ENCODE results near the gene LIX1L.

The LIX1L gene

DNA sequence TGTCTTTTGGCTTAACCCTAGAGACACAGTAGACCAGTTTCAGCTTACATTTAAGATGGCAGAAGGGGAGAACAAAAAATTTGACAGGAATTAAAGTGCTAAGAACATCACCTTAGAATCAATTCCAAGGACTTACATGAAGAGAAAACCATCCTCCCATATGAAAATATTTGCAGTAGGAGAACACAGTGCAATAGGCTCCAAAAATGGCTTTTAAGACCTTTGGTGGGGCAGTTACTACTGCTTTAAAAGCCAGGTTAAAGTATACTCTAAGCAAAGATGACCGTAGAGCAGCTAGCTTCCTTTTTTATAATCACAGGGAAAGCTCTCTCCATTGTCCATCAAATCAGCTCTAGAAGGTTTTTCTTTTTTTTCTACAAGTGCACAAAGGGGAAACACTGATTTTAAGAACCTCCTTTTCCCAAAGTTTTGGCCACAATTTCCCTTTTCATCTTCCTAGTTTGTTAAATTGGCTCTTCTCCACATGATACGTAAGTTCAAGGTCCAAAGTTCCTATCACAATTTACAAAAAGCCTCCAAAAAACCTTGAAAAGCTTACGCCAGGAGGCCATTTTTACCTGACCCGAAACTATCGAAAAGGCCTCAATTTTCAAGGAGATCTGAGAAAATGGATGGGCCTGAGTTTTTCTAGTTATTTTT, 35.3 kb upstream of the LIX1L start:
- Histone ChIP-seq H3K27ac (peak overlapping the region; percentile 94), H3K9me3 (no peaks in the 10 kb centered on the region), H3K4me3 (ENCODE audit: low read depth in 1 of 2, low read length in 1 of 2) (peak overlapping the region; percentile 95 to 100), H3K36me3 (peaks cover 47% of the 10 kb centered on the region), H3K4me1 (ENCODE audit: control insufficient read depth in 1 of 2, insufficient read depth in 1 of 2, low read depth in 1 of 2, low read length in 1 of 2) (peaks cover 41 to 58% of the 10 kb centered on the region in 2 experiments), H3K27me3 (no peaks in the 10 kb centered on the region)
- TF ChIP-seq, protein P1, sequence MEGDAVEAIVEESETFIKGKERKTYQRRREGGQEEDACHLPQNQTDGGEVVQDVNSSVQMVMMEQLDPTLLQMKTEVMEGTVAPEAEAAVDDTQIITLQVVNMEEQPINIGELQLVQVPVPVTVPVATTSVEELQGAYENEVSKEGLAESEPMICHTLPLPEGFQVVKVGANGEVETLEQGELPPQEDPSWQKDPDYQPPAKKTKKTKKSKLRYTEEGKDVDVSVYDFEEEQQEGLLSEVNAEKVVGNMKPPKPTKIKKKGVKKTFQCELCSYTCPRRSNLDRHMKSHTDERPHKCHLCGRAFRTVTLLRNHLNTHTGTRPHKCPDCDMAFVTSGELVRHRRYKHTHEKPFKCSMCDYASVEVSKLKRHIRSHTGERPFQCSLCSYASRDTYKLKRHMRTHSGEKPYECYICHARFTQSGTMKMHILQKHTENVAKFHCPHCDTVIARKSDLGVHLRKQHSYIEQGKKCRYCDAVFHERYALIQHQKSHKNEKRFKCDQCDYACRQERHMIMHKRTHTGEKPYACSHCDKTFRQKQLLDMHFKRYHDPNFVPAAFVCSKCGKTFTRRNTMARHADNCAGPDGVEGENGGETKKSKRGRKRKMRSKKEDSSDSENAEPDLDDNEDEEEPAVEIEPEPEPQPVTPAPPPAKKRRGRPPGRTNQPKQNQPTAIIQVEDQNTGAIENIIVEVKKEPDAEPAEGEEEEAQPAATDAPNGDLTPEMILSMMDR (IDR thresholded peaks at IDR 0.05): no peak

DNA sequence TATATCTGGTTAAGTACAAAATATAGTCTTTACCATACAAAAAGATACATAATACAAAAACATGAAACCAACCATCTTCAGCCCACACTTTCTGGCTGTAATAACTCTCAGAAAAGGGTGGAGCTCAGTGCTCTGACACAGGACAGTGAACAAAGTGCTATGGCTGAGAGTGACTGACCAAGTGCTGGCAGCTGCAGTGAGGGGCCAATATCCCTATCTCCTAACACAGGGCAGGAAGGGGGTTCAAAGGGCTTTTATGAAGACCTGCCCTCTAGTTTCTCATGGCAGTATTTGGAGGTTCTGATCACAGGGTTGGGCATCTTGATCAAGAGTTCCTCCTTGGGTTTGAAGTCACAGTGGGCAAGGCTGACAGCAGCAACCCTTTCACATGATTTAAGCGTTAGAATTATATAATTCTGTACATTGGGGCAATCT, 34.7 kb upstream of the LIX1L start:
- TF ChIP-seq, protein P1 (IDR thresholded peaks at IDR 0.05): no peak
- H3K27ac ChIP-seq: peak overlapping the region; percentile 94
- H3K4me3 ChIP-seq (ENCODE audit: low read depth in 1 of 2, low read length in 1 of 2): peak overlapping the region; percentile 95 to 100

DNA sequence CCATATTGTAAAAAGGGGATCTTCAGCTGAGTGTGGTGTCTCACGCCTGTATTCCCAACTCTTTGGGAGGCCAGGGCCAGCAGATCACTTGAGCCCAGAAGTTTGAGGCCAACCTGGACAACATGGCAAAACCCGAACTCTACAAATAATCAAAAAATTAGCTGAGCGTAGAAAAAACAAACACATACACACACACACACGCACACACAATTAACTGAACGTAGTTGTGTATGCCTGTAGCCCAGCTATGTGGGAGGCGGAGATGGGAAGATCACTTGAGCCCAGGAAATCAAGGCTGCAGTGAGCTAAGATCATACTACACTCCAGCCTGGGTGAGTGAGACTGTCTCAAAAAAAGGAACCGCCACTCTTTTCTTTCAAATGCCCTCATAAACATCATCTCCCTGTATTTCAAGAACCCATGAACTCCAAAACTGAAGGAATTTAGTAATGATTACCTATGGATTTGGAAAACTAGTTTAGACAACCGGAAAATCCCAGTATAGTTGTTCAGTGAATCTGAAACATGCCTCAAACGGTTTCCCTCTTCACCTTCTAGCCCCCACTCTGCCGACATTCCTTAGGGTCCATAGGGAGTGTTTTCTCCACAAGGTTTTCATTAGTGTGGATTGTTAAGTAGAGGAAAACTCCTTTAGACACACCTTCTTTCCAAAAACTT, 34.1 kb upstream of the LIX1L start:
- peaks cover 41 to 56% of the 10 kb centered on the region in 2 experiments for H3K4me1 ChIP-seq (ENCODE audit: control insufficient read depth in 1 of 2, insufficient read depth in 1 of 2, low read depth in 1 of 2, low read length in 1 of 2)
- H3K27me3 ChIP-seq: no peaks in the 10 kb centered on the region
- TF ChIP-seq, protein P1 (IDR thresholded peaks at IDR 0.05): no peak
- H3K27ac ChIP-seq: peak overlapping the region; percentile 94
- peaks cover 47% of the 10 kb centered on the region for H3K36me3 ChIP-seq
- H3K9me3 ChIP-seq: no peaks in the 10 kb centered on the region
- H3K4me3 ChIP-seq (ENCODE audit: low read depth in 1 of 2, low read length in 1 of 2): peak overlapping the region; percentile 95 to 100

More for the DNA sequence above, 34.7 kb upstream of the LIX1L start:
- Histone ChIP-seq H3K4me1 (ENCODE audit: control insufficient read depth in 1 of 2, insufficient read depth in 1 of 2, low read depth in 1 of 2, low read length in 1 of 2) (peaks cover 41 to 58% of the 10 kb centered on the region in 2 experiments), H3K36me3 (peaks cover 47% of the 10 kb centered on the region), H3K27me3 (no peaks in the 10 kb centered on the region), H3K9me3 (no peaks in the 10 kb centered on the region)

DNA sequence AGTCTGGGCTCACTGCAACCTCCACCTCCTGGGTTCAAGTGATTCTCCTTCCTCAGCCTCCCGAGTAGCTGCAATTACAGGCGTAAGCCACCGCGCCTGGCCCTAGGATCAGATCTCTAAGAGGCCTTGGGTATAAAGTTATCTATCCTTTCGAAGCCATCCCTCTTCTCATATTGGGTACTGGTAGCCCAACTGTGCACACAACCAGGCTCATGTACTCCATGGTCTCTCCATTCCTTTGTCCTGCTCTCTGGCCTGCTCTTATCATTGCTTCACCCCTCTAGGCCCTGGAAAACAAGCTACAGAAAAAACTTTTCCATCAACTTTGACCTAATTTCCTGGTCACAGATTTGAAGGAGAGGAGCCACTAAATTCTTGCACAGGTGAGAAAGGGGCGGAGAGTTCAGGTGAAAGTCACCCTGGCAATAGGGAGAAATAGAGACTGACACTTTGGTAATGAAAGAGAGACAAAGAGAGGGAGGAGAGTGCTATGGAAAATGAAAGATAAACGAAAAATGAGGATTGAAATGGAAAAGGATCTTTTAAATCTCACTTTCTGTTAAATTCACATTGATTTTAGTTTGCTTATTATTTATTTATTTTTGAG, 32.5 kb upstream of the LIX1L start:
- Histone ChIP-seq H3K9me3 (no peaks in the 10 kb centered on the region), H3K4me1 (ENCODE audit: control insufficient read depth in 1 of 2, insufficient read depth in 1 of 2, low read depth in 1 of 2, low read length in 1 of 2) (peaks cover 55 to 70% of the 10 kb centered on the region in 2 experiments), H3K27me3 (no peaks in the 10 kb centered on the region), H3K36me3 (peaks cover 45% of the 10 kb centered on the region), H3K27ac (peak overlapping the region; percentile 94), H3K4me3 (ENCODE audit: low read depth in 1 of 2, low read length in 1 of 2) (no peak overlapping the region)
- TF ChIP-seq, protein P1 (IDR thresholded peaks at IDR 0.05): no peak

DNA sequence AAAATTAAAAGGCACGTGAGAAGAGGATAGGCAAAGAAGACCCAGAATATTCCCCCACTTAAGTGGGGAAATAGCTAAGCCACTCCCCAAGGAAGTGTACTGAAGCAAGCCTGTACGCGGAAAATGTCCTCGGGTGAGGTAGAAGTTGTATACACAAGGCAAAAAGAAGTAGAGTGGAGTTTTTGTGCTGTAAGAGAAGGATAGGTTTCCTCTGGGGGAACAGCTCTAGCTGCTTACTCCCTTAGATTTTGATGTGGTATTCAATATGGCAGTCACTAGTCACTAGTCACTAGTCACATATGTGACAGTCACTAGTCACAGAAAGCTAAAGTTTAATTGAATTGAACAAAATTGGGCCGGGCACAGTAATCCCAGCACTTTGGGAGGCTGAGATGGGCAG, 31.0 kb upstream of the LIX1L start:
- peaks cover 29% of the 10 kb centered on the region for H3K36me3 ChIP-seq
- H3K4me1 ChIP-seq (ENCODE audit: control insufficient read depth in 1 of 2, insufficient read depth in 1 of 2, low read depth in 1 of 2, low read length in 1 of 2): peaks cover 71 to 75% of the 10 kb centered on the region in 2 experiments
- peak overlapping the region; percentile 56 for H3K27ac ChIP-seq
- H3K4me3 ChIP-seq (ENCODE audit: low read depth in 1 of 2, low read length in 1 of 2): no peak overlapping the region
- TF ChIP-seq, protein P1 (IDR thresholded peaks at IDR 0.05): no peak
- H3K9me3 ChIP-seq: no peaks in the 10 kb centered on the region
- no peaks in the 10 kb centered on the region for H3K27me3 ChIP-seq
